Measurements from ENCODE around the gene PMEPA1. TPM values are rescaled to one million over a fixed set of nuclear protein-coding genes. Genes with fewer than 3 reads are reported as not detected.

Gene PMEPA1
- total and polyA plus RNA-seq, 4 donors = 0.61 to 1.5 (median 1.1) TPM

DNA sequence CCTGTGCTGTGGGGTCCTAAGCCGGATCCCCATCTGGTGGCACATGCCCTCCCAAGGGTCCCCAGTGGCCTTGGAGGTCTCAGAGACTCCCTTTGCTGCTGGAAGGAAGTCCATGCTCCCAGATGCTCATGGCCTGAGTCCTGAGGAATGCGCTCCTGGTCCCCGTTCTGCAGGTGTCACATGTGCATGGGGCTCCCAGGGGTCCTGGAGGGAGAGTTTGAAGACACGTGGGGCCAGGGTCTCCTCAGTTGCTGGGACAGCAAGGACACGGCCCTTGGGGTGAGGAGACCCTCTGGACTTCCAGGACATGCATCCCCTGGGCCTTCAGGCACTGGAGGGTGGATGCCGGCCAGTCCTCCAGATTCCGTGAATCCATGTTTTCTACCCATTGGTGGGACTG lies 101.3 kb downstream of the PMEPA1 start:
- no peaks in the 10 kb centered on the region for H3K27me3 ChIP-seq (ENCODE audit: control insufficient read depth in 4 of 4, insufficient read depth in 4 of 4, low read length in 3 of 4)
- WGBS = 77% methylated on average over 7 of the region's 7 CpGs
- no peaks in the 10 kb centered on the region for H3K4me1 ChIP-seq (ENCODE audit: control insufficient read depth in 4 of 4, insufficient read depth in 4 of 4, low read length in 3 of 4)
- H3K9me3 ChIP-seq (ENCODE audit: control insufficient read depth in 4 of 4, low read length in 3 of 4) = no peaks in the 10 kb centered on the region
- no peaks in the 10 kb centered on the region for H3K36me3 ChIP-seq (ENCODE audit: control insufficient read depth in 4 of 4, insufficient read depth in 3 of 4, low read depth in 1 of 4, low read length in 3 of 4)
- TF ChIP-seq JUND (IDR thresholded peaks at IDR 0.05) (no peak), YY1 (IDR thresholded peaks at IDR 0.05) (no peak), HNF4A (conservative IDR thresholded peaks at IDR 0.05) (no peak), HNF4G (IDR thresholded peaks at IDR 0.05) (no peak), SP1 (IDR thresholded peaks at IDR 0.05) (no peak), RXRA (IDR thresholded peaks at IDR 0.05) (no peak), FOXA2 (IDR thresholded peaks at IDR 0.05) (no peak), GABPA (IDR thresholded peaks at IDR 0.05 in 1 of 2, conservative IDR thresholded peaks at IDR 0.05 in 1 of 2) (no peak), NR2F2 (IDR thresholded peaks at IDR 0.05) (no peak)
- TF ChIP-seq, protein P1, sequence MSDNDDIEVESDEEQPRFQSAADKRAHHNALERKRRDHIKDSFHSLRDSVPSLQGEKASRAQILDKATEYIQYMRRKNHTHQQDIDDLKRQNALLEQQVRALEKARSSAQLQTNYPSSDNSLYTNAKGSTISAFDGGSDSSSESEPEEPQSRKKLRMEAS (IDR thresholded peaks at IDR 0.05) = no peak
- TF ChIP-seq, protein P2, sequence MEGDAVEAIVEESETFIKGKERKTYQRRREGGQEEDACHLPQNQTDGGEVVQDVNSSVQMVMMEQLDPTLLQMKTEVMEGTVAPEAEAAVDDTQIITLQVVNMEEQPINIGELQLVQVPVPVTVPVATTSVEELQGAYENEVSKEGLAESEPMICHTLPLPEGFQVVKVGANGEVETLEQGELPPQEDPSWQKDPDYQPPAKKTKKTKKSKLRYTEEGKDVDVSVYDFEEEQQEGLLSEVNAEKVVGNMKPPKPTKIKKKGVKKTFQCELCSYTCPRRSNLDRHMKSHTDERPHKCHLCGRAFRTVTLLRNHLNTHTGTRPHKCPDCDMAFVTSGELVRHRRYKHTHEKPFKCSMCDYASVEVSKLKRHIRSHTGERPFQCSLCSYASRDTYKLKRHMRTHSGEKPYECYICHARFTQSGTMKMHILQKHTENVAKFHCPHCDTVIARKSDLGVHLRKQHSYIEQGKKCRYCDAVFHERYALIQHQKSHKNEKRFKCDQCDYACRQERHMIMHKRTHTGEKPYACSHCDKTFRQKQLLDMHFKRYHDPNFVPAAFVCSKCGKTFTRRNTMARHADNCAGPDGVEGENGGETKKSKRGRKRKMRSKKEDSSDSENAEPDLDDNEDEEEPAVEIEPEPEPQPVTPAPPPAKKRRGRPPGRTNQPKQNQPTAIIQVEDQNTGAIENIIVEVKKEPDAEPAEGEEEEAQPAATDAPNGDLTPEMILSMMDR (IDR thresholded peaks at IDR 0.05; ENCODE audit: low read depth, low read length, missing input control) = no peak
- no peak for DNase-seq (ENCODE audit: low spot score)
- H3K9ac ChIP-seq (ENCODE audit: low read depth in 1 of 2, low read length in 2 of 2) = no peak overlapping the region
- H3K4me3 ChIP-seq (ENCODE audit: low read depth in 1 of 3, low read length in 3 of 3) = no peak overlapping the region
- no peak overlapping the region for H3K27ac ChIP-seq (ENCODE audit: low read depth in 1 of 2, low read length in 2 of 2)

DNA sequence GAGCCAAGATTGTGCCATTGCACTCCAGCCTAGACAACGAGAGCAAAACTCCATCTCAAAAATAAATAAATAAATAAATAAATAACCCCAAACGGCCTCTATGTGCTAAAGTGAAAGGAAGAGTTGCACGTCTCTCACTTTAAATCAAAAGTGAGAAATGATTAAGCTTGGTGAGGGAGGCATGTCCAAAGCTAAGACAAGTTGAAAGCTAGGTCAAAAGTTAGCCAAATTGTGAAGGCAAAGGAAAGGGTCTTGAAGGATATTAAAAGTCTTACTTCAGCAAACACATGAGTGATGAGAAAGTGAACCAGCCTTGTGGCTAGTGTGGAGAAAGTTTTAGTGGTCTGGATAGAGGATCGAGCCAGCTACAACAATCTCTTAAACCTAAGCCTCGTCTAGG lies 103.9 kb downstream of the PMEPA1 start:
- no peak for DNase-seq (ENCODE audit: low spot score)
- Histone ChIP-seq H3K27me3 (ENCODE audit: control insufficient read depth in 4 of 4, insufficient read depth in 4 of 4, low read length in 3 of 4) (peaks cover 0 to 3% (median 0%) of the 10 kb centered on the region in 4 donors), H3K27ac (ENCODE audit: low read depth in 1 of 2, low read length in 2 of 2) (no peak overlapping the region), H3K36me3 (ENCODE audit: control insufficient read depth in 4 of 4, insufficient read depth in 3 of 4, low read depth in 1 of 4, low read length in 3 of 4) (no peaks in the 10 kb centered on the region), H3K4me1 (ENCODE audit: control insufficient read depth in 4 of 4, insufficient read depth in 4 of 4, low read length in 3 of 4) (no peaks in the 10 kb centered on the region), H3K9me3 (ENCODE audit: control insufficient read depth in 4 of 4, low read length in 3 of 4) (no peaks in the 10 kb centered on the region), H3K4me3 (ENCODE audit: low read depth in 1 of 3, low read length in 3 of 3) (no peak overlapping the region), H3K9ac (ENCODE audit: low read depth in 1 of 2, low read length in 2 of 2) (no peak overlapping the region)
- 65% methylated on average over 5 of the region's 5 CpGs for WGBS
- TF ChIP-seq, protein P1 (IDR thresholded peaks at IDR 0.05) = no peak
- TF ChIP-seq, protein P3, sequence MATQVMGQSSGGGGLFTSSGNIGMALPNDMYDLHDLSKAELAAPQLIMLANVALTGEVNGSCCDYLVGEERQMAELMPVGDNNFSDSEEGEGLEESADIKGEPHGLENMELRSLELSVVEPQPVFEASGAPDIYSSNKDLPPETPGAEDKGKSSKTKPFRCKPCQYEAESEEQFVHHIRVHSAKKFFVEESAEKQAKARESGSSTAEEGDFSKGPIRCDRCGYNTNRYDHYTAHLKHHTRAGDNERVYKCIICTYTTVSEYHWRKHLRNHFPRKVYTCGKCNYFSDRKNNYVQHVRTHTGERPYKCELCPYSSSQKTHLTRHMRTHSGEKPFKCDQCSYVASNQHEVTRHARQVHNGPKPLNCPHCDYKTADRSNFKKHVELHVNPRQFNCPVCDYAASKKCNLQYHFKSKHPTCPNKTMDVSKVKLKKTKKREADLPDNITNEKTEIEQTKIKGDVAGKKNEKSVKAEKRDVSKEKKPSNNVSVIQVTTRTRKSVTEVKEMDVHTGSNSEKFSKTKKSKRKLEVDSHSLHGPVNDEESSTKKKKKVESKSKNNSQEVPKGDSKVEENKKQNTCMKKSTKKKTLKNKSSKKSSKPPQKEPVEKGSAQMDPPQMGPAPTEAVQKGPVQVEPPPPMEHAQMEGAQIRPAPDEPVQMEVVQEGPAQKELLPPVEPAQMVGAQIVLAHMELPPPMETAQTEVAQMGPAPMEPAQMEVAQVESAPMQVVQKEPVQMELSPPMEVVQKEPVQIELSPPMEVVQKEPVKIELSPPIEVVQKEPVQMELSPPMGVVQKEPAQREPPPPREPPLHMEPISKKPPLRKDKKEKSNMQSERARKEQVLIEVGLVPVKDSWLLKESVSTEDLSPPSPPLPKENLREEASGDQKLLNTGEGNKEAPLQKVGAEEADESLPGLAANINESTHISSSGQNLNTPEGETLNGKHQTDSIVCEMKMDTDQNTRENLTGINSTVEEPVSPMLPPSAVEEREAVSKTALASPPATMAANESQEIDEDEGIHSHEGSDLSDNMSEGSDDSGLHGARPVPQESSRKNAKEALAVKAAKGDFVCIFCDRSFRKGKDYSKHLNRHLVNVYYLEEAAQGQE (IDR thresholded peaks at IDR 0.05) = no peak
- TF ChIP-seq FOXA1 (IDR thresholded peaks at IDR 0.05) (no peak), GABPA (IDR thresholded peaks at IDR 0.05 in 1 of 2, conservative IDR thresholded peaks at IDR 0.05 in 1 of 2) (no peak), HNF4G (IDR thresholded peaks at IDR 0.05) (no peak), FOXA2 (IDR thresholded peaks at IDR 0.05) (no peak), YY1 (IDR thresholded peaks at IDR 0.05) (no peak), TAF1 (conservative IDR thresholded peaks at IDR 0.05) (no peak), RXRA (IDR thresholded peaks at IDR 0.05) (no peak), JUND (IDR thresholded peaks at IDR 0.05) (no peak), SP1 (IDR thresholded peaks at IDR 0.05) (no peak), EGR1 (IDR thresholded peaks at IDR 0.05; ENCODE audit: low read depth in 2 of 2) (no peak), HNF4A (conservative IDR thresholded peaks at IDR 0.05) (no peak), NR2F2 (IDR thresholded peaks at IDR 0.05) (no peak)
- TF ChIP-seq, protein P4, sequence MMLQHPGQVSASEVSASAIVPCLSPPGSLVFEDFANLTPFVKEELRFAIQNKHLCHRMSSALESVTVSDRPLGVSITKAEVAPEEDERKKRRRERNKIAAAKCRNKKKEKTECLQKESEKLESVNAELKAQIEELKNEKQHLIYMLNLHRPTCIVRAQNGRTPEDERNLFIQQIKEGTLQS (IDR thresholded peaks at IDR 0.05) = no peak
- TF ChIP-seq, protein P2 (IDR thresholded peaks at IDR 0.05; ENCODE audit: low read depth, low read length, missing input control) = no peak
- TF ChIP-seq, protein P5, sequence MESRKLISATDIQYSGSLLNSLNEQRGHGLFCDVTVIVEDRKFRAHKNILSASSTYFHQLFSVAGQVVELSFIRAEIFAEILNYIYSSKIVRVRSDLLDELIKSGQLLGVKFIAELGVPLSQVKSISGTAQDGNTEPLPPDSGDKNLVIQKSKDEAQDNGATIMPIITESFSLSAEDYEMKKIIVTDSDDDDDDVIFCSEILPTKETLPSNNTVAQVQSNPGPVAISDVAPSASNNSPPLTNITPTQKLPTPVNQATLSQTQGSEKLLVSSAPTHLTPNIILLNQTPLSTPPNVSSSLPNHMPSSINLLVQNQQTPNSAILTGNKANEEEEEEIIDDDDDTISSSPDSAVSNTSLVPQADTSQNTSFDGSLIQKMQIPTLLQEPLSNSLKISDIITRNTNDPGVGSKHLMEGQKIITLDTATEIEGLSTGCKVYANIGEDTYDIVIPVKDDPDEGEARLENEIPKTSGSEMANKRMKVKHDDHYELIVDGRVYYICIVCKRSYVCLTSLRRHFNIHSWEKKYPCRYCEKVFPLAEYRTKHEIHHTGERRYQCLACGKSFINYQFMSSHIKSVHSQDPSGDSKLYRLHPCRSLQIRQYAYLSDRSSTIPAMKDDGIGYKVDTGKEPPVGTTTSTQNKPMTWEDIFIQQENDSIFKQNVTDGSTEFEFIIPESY (IDR thresholded peaks at IDR 0.05) = no peak
